GM18873 (cell line): ENCODE measurements around the gene COL19A1.
"Not testable (repeated sequence)": the region's sequence is repeated elsewhere in the genome, so short reads cannot be mapped to it uniquely, and the experiment has no call there.

ENCODE experiments used
- ATAC-seq: cut with Tn5 transposase; IDR thresholded peaks from one replicate; pipeline ENCODE4 v1.9.1; 2021; ENCODE audit warnings: mild to moderate bottlenecking, moderate library complexity, moderate number of reproducible peaks; ENCODE audit not compliant: unreplicated experiment, low FRiP score

COL19A1 gene

DNA sequence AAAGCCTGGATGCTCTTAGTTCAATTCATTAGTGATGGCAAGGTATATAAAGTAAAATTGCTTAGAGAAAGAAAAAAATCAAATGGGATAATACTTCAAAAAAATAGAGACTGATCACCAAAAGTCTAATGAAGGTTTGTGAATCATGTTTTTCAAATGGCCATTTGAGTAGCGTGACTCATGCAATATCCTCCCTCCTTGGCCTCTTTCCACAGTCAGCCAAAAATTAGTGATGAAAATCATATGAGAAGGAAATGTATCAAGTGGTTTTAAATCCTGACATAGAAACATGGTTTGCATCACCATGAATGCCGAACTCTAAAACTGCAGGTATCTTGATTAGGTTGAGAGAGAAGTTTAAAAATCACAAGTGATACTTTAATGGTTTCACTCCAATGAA, 1.2 kb upstream of the COL19A1 start:
- ATAC-seq = no peak

DNA sequence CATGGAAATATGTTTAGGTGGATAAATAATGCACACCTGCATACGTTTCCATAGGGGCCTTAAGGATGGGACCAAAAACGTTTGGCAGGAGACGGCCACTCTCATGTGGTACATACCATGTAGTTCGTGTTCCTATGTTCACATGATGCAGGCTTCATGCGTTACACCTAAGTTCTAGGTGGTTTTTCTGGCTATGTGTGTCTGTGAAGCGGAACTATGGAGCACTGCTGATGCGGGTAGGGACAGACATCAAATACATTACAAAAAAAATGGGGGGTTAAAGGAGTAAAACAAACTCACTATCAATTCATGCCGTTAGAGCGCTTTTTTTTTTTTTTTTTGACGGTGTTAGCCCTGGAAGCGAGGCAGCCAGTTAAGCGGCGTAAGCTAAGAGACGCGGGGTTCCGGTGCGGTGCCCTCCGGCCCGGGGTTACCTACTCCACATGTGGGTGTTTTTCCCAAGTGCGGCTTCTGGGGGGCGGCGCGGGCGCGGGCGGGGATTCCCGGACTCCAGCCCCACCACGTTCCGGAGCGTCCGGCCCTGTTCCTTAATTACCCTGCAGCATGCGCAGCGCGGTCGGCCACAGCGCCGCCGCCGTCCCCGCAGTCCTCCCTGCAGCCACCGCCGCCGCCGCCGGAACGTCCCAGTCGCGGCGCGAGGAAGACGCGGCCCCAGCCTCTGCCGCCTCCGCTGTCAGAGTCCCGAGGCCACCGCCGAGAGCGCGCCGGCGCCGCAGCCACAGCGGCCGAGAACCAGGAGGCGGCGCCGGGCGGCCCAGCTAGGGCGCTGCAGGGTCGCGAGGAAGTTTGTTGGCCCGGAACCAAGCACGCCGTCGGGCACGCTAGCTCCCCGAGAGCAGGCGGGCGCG, 648 bp downstream of the COL19A1 start:
- ATAC-seq = peak; percentile 31

DNA sequence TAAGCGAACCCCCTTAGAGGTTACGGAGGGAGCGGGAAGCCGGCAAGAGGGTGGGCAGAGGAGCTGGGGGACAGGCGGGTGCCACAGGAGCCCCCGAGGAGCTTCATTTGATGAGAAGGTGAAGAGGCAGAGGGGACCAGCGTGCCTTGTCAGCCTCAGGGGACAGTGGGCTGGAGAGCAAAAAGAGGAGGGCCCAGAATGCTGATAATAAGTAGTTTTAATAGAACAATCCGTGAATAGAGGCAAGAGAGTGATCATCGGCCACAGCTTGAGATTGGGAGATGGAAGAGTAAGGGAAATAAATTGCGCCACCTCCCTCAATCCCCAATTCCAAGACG, 1.3 kb downstream of the COL19A1 start:
- ATAC-seq = no peak

DNA sequence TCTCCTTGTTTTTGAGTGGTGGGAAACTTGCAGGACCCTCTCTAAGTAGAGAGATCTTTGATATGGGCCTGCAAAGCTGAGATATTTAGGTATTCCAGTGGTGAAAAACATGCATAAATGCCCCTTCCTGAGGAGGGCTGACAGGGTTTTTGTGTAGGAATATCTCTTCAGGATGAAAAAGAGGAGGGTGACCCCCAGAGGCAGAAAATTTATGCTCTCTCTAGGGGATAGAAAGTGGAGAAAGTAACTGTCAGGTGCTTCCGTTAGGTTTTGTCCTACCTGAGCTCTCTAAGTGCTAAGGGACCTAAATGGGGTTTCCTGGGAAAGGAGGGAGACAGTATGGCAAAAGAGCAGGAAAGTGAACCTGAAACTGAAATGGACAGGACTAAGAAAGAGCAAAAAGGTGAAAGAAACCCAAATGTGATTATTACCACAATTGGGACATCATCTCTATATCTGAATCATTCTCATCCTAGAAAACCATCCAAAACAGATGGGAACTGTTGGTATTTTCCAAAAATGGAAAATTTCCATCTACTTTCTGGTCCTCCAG, 2.0 kb downstream of the COL19A1 start:
- no peak for ATAC-seq

DNA sequence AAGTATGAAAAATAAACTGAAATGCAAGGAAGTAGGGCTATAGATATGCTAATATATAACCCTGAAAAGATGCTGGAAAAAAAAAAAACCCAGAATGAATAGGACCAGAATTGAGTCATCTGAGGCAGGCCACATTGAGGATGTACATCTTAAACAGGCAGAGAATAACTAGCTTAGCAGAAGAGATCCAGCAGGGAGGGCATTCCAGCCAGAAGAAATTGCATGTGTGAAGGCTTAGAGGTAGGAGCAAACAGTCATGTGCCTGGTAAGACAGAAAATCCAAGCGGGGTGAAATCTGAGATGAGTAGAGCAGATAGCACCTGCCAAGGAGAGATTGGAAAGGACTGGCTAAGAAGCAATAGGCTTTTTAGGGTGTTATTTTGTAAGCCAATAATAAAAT, 2.6 kb downstream of the COL19A1 start:
- no peak for ATAC-seq

DNA sequence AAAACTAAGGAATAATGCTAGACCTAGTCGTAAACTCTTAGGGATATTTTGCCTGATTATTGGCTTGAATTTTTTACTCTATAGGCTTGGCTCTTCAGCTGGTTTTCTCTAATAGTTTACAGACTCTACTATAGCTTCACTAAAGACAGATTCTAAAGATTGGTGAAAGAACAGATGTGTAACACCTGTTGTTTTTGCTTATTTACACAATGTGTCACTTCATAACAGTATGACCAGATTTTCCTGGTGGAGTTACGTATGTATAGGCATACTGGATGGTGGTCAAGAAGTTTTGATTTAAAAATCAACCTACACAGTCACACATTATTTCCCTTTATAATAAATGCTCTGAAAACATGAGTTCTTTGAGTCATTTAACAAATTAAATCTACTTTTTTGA, 4.8 kb downstream of the COL19A1 start:
- ATAC-seq = no peak

DNA sequence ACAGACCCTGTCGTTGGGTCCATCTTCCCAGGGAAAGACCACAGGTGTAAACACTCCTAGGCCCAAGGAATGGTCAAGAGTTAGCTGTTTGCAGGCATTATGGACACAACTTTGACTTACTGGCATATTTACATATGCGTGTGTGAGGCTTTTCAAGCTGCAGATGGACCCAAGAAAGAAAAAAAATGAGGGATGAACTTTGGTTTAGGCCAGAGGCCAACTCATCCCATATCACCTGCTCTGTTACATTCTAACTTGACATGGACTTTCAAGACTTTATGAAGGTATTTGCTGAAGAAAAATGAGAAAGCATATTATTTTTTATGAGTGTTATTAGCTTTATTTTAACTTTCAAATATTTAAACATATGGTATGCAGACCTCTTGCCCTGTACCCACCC, 6.9 kb downstream of the COL19A1 start:
- no peak for ATAC-seq

DNA sequence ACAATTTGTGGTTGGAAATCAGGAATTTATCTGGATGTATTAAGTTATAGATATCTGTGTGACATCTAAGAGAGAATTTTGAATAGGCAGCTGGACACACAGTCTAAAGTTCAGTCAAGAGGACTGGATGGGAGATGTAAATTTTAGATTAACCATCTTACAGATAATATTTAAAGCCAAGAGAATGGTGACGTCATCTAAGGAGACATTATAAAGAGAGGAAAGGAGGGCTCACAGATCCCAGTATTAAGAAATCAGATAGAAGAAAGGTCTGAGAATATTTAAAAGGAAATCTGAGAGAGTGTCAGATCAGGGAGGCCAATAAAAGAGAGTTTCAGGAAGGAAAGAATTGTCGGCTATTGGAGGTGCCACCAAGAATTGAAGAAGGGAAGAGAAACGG, 9.4 kb downstream of the COL19A1 start:
- no peak for ATAC-seq

DNA sequence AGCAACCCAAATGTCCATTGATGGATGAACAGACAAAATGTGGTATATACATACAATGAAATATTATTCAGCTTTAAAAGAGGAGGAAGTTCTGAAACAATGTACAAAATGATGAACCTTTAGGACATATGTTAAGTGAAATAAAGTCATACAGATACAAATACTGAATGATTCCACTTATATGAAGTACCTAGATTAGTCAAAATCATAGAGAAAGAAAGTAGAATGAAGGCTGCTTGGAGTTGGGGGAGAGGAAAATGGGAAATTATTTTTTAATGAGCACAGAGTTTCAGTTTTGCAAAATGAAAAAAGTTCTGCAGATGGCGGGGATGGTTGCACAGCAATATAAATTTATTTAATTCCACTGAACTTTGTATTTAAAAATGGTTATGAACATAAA, 12.4 kb downstream of the COL19A1 start:
- no peak for ATAC-seq

DNA sequence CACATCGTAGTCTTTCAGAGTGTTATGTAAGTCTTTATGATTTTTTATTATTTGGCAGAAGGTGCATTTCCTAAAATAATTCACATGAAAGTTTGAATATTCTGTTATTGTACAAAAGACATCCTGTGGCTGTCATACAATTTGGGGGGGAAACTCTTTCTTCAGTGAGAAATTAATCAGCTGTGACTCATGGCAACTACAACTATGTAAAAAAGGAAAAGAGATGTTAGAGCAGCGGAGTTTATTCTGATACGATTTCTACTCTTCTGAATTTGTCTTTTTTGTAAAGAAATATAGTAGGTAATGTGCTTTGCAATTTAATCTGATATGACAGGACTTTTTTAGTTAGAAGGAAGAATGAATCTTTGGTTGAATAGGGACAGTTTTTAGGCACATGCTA, 14.2 kb downstream of the COL19A1 start:
- ATAC-seq = no peak

DNA sequence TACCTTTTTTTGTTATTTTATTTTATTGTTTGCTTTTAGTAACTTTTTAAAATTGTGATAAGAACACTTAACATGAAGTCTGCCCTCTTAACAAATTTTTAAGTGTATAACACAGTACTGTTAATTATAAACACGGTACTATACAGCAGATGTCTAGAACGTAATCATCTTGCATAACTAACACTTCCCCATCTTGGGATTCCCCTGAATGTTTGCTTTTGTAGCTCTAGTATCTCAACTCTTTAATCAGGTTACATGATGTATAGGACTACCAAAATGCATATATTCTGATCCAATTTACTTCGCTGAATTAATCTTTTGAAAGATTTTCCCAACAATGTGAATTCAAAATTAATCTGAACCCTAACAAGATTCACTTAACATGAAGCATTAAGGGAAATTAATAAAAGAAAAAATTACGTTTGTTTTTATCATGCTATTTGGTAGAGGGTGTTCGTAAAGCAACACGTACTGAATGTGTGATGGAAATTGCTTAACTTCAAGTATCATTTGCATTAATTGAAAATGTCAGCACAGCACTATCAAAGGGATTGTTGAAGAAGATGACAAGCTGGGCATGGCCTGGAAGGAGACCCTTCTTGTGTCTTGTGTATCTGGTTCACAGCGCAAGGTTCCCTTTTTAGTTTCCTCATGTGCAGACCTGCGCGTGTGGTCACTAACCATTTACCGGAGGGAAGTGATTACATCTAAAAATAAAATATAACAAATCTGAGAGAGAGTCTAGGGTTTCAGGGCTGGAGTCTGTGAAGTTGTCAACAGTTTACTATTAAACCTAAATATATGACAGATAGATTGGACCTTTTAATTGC, 15.2 kb downstream of the COL19A1 start:
- ATAC-seq = peak; percentile 82

DNA sequence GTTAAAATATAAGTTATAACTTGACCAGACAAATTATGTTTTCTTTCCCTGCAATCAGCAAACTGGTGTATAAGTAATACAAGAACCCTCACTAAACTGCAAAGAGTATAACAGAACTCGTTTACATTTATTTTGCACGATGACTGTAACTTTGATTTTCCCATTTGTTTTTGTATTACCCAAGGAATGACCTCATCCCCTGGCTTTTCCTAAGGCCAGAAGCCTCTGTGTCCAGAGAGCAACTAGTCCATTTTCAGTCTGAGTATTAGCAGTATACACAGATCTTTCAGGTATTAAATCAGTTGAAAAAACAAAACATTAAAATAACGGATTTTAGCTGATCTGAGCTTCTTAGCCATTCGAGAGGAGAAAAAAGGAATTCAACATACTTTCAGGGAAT, 17.2 kb downstream of the COL19A1 start:
- no peak for ATAC-seq

DNA sequence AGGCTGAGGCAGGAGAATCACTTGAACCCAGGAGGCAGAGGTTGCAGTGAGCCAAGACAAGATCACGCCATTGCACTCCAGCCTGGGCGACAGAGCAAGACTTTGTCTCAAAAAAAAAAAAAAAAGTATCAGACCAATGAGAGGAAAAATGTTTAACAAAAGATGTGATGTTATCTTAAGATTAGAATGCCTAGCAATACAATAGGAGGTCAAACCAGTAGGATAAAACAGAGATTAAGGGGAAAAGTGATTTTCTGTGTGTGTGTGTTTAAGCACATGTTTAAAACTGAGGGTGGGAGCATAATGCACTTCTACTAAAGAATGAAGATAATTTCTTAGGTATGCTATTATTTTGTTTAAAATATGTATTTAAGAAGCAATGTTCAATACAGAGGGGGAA, 17.9 kb downstream of the COL19A1 start:
- no peak for ATAC-seq

DNA sequence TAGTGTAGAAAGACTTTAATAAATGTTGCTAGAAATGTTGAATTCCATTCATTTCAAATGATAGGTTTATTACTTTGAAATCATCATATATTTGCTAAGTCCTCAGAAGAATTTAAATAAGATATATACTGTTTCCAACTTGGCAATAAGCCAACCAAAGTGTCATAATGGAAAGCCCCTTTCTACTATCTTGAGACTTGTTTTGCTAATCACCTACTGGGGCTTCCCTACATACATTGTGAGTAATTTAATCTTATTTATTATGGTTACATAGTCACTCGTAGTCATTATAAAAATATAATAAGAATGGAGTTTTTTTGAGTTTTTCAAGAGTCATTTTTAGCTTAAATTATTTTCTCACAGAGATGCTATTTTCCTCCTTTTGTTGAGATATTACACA, 20.7 kb downstream of the COL19A1 start:
- no peak for ATAC-seq

DNA sequence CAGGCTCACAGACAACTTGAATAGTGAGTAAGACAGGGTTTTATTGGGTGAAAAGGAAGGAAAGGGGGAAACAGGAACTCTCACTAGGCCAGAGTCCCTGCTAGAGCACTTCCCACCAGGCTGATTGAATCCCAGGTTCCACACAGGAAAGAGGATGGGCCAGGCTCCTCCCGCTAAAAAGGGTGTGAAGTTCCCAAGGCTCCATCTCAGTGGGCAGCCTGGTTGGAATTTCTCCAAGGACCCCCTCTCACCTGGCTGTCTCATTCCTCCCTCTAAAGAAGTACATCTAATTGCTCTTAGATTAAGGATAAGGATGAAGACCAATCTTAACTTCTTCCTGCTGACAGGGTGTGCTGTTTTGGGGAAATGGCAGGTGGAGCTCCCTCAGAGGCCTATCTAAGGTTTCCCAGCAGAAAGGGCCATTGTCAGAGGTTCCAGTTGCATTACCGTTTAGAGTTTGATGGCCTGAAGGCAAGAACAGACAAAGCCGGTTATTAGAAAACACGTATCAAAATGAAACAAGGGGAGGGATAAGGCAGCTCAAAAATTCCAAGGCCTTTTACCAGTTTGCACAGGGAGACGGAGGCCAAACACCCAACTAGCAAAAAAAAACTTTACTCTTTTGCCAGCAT, 21.5 kb downstream of the COL19A1 start:
- no peak for ATAC-seq

DNA sequence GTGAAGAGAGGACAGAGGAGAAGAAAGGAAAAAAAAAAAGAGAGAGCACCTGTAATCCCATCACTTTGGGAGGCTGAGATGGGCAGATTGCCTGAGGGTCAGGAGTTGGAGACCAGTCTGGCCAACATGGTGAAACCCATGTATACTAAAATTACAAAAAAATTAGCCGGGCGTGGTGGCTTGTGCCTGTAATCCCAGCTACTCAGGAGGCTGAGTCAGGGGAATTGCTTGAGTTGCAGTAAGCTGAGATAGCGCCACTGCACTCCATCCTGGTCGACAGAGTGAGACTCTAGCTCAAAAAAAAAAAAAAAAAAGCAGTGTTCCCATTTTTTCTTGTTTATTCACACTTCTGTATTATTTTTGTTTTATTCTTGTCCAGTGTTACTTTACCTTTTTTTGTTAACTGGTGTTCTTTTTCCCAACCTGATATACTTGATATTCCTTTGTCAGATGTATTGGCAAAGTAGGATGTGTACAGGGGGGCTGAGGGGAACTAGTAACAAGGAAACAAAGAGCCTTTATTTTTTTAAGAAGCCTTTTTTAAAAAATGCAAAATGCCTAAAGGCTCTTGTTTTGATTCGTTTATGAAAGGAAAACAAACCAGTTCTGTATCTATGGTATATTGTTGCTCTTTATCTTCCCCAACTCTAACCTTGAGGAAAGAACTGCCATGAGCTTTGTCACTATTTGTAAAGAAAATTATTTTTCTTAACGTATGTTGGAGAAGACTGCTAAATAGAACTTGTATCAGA, 22.3 kb downstream of the COL19A1 start:
- no peak for ATAC-seq

DNA sequence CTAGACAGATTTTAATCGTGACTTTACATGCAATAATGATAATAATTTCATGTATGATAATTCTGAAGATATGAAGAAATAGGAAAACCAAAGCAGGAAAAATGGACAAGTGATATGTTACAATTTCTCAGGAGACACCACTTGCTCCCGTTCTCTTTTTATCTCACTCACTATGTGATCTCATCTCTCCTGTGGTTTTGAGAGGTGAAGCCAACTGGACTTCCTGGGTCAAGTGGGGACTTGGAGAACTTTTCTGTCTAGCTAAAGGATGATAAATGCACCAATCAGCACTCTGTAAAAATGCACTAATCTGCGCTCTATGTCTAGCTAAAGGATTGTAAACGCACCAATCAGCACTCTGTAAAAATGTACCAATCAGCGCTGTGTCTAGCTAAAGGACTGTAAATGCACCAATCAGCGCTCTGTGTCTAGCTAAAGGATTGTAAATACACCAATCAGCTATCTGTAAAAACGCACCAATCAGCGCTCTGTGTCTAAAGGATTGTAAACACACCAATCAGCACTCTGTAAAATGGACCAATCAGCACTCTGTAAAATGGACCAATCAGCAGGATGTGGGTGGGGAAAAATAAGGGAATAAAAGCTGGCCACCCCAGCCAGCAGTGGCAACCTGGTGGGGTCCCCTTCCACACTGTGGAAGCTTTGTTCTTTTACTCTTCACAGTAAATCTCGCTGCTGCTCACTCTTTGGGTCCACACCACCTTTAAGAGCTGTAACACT, 23.0 kb downstream of the COL19A1 start:
- ATAC-seq = not testable (repeated sequence)

DNA sequence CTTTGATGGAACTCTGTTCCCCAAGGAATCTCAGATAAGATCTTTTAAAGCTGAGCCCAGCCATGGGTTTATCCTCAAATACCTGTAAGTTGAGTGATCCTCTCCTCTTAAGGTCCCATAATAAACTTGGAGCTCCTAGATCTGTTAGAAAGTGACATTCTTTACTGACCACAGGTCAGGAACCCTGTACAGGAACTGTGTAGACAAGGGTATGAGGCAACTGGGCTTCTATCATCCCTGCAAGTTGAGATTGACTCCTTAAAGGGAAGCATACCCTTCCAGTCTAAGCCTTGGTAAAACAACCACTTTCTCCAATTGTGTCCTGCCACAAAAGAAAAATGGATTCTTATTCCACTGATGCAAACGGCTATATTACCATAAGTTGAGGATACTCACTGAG, 26.2 kb downstream of the COL19A1 start:
- not testable (repeated sequence) for ATAC-seq

DNA sequence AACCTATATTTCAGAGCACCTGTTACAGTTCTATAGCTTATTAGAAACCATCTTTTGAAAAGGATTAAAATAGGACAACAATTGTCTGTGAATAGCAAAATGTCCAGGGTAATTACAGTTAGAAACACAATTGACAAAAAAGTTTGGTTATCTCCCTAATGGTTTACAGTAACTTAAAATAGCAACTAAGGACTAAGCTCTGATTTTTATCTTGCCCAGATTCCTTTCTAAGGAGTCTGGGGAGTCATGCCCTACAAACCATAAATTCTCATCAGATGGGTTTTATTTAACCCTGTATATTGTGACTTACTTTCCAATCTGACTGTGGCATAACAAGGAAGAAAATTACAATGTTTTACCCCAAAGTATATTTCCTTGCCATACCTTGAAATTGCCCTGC, 26.9 kb downstream of the COL19A1 start:
- not testable (repeated sequence) for ATAC-seq
